ENCODE measurements around the gene PAGR1.

DNA sequence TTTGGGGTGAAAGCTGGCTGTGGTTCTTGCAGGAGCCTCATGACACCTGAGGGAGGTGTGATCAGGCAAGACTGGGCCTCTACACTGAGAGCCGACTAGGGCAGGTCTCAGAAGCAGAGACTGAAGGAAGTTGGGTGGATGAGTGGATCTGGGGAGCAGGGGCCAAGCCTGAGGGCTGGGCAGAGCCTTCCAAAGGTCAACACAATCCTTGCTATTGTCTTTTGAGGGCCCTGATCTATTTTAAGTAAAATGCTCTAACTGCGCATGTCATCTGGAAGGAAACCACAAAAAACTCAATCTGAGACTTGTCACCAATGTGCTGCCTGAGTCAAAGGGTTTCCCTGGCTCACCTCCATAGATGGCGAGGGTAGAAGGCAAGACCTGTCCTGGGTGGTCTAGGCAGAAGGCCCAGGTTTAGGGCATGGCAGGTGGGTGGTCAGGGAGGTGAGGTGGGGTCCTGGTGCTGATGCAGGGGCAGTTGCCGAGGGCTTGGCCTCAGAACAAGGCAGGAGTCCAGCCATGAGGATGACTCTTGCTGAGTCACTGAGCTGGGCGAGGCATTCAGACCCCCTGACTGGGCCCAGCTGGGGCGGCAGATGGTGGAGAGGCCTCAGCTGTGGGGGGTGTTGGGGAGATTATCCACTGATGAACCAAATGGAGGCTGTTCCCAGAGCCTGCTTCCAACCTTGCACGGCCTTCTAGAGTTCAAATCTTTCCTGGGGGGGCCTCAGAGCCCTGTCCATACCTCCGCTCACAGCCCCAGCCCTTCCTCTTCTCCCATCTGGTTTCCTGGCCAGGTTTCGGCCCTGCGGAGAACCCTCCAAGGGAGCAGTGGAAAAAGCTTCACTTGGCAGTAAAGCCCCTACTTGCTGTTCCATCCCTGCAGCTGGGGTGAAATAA is 9.4 kb downstream of the PAGR1 start:
- TF ChIP-seq ZNF274 (IDR thresholded peaks at IDR 0.05; ENCODE audit: low read depth, low read length), result no peak
- no peak for TF ChIP-seq SUZ12 (IDR thresholded peaks at IDR 0.05; ENCODE audit: extremely low read depth, insufficient read depth, insufficient read length)
- TF ChIP-seq YY1 (IDR thresholded peaks at IDR 0.05; ENCODE audit: insufficient read depth, insufficient read length), result no peak

All from NT2/D1 (cell line).